ENCODE results near the gene CATSPERB. TPM values are rescaled to one million over a fixed set of nuclear protein-coding genes. Genes with fewer than 3 reads are reported as not detected.
A peak's percentile ranks its signal among the peaks of the same experiment; 100 is the strongest.

CATSPERB gene
- total and polyA plus RNA-seq, 2 experiments from 2014 or later = 0.27 to 0.38 TPM

- TF ChIP-seq ZNF462 (CRISPR knock-in tag; IDR thresholded peaks at IDR 0.05) = no peak
Measured at GRCh38 chr14:91614187-91614586, 117.7 kb downstream of the CATSPERB start (continued).

- no peaks in the 10 kb centered on the region for H3K9me2 ChIP-seq (ENCODE audit: insufficient read depth)
- H3F3A ChIP-seq (replicated peaks; ENCODE audit: low read depth) = no peaks in the 10 kb centered on the region
- Mint-ChIP-seq H3K4me3 (no peak overlapping the region), H3K9me3 (peaks cover 20% of the 10 kb centered on the region), H3K36me3 (ENCODE audit: low read depth) (peaks cover 14% of the 10 kb centered on the region; the same call in 2 of the 3 replicates), H3K27me3 (ENCODE audit: insufficient read depth, low read depth, poor library complexity) (peaks cover 2% of the 10 kb centered on the region), H3K27ac (no peak overlapping the region), H3K4me1 (no peaks in the 10 kb centered on the region; the same call in 2 of the 3 replicates)
- ATAC-seq = no peak
- no peak overlapping the region for H3K4me3 ChIP-seq
- no peak for DNase-seq (ENCODE audit: low spot score)
- 0 out of 2 replicates have a peak, but pooled peaks cover 5% of the 10 kb centered on the region for H3K4me1 ChIP-seq (ENCODE audit: insufficient read depth)
- no peaks in the 10 kb centered on the region for H3K27me3 ChIP-seq (ENCODE audit: insufficient read depth)
- no peaks in the 10 kb centered on the region for H3K36me3 ChIP-seq (ENCODE audit: insufficient read depth)
- no peak overlapping the region for H3K4me2 ChIP-seq
- H3K27ac ChIP-seq (ENCODE audit: low read depth) = no peak overlapping the region
- H2AFZ ChIP-seq = peak overlapping the region; percentile 50; the same call in 1 of the 2 replicates
- H4K20me1 ChIP-seq (replicated peaks; ENCODE audit: insufficient read depth) = no peaks in the 10 kb centered on the region
- no peaks in the 10 kb centered on the region for H3K79me2 ChIP-seq (replicated peaks; ENCODE audit: insufficient read depth)
- TF ChIP-seq ETS1 (IDR thresholded peaks at IDR 0.05) (no peak), STAT1 (IDR thresholded peaks at IDR 0.05; ENCODE audit: unreplicated experiment) (no peak), ZNF462 (CRISPR knock-in tag; IDR thresholded peaks at IDR 0.05) (no peak), EZH2phosphoT487 (IDR thresholded peaks at IDR 0.05; ENCODE audit: unreplicated experiment) (no peak), POLR2AphosphoS5 (IDR thresholded peaks at IDR 0.05; ENCODE audit: low read depth) (no peak), ZNF114 (CRISPR knock-in tag; IDR thresholded peaks at IDR 0.05) (no peak), CREB1 (CRISPR knock-in tag; IDR thresholded peaks at IDR 0.05; ENCODE audit: low read depth) (no peak)
Measured at GRCh38 chr14:91613459-91614112, 118.3 kb downstream of the CATSPERB start.

Measured in GM23338 (cell line).